ENCODE results near the gene CENPQ. TPM values are rescaled to one million over a fixed set of nuclear protein-coding genes. Genes with fewer than 3 reads are reported as not detected.

CENPQ gene
- total and polyA plus RNA-seq, 2 of the 13 experiments (the other 11 are each of a cell fraction or from before 2014, with no cell fraction given) = 9.1 to 20.1 TPM

DNA sequence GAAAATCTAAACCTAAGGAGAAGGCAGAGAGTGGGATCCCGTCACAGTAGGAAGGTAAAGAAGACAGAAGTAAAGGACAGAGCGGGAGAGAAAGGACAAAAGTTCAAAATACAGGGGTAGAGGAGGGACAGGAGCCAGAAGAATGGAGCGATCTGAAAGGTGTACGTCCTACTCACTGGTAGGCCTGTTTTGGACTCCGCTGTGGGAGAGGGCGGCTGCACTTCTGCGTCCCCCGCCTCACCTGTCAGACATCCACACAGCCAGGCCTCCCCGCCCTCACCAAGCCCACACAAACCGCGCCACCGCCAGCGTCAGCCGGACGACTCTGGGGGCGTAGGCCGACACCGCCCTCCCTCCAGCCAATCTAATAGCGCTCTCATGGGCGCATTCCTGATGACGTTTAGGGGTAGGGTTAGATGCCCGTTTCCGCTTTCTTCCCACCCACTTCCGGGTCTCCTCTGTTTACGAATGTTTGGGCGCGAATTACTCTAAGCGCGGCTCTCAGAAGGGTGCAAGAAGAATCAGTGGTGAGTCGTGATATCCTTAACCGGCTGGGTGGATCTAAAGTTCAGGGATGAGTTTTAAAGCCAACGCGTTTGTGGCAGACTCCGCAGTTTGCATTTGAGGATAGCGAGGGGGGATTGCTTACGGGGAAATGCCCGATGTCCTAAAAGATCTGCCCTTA lies at the start of gene CENPQ, which contains the start of gene MMUT (continued):
- TF ChIP-seq ZBTB26 (CRISPR knock-in tag; IDR thresholded peaks at IDR 0.05; ENCODE audit: borderline replicate concordance) (peak; percentile 44; the same call in 1 of the 2 replicates), TAF1 (CRISPR knock-in tag; IDR thresholded peaks at IDR 0.05) (peak; percentile 86), ZNF34 (CRISPR knock-in tag; IDR thresholded peaks at IDR 0.05; ENCODE audit: borderline replicate concordance) (peak; percentile 66; the same call in 1 of the 2 replicates), ETV5 (CRISPR knock-in tag; IDR thresholded peaks at IDR 0.05; ENCODE audit: borderline replicate concordance) (peak; percentile 67), MYNN (CRISPR knock-in tag; IDR thresholded peaks at IDR 0.05; ENCODE audit: low read depth) (no peak), GLMP (CRISPR knock-in tag; IDR thresholded peaks at IDR 0.05; ENCODE audit: borderline replicate concordance) (no peak), PRDM10 (CRISPR knock-in tag; IDR thresholded peaks at IDR 0.05; ENCODE audit: low read depth) (0 out of 2 replicates have a peak, but pooled peaks have one; percentile 66), NFRKB (IDR thresholded peaks at IDR 0.05) (0 out of 2 replicates have a peak, but pooled peaks have one; percentile 3), ZNF484 (CRISPR knock-in tag; IDR thresholded peaks at IDR 0.05; ENCODE audit: borderline replicate concordance, low read depth) (no peak)
- TF ChIP-seq, protein P1, sequence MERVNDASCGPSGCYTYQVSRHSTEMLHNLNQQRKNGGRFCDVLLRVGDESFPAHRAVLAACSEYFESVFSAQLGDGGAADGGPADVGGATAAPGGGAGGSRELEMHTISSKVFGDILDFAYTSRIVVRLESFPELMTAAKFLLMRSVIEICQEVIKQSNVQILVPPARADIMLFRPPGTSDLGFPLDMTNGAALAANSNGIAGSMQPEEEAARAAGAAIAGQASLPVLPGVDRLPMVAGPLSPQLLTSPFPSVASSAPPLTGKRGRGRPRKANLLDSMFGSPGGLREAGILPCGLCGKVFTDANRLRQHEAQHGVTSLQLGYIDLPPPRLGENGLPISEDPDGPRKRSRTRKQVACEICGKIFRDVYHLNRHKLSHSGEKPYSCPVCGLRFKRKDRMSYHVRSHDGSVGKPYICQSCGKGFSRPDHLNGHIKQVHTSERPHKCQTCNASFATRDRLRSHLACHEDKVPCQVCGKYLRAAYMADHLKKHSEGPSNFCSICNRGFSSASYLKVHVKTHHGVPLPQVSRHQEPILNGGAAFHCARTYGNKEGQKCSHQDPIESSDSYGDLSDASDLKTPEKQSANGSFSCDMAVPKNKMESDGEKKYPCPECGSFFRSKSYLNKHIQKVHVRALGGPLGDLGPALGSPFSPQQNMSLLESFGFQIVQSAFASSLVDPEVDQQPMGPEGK (CRISPR knock-in tag; IDR thresholded peaks at IDR 0.05) = peak; percentile 91
- TF ChIP-seq, protein P2, sequence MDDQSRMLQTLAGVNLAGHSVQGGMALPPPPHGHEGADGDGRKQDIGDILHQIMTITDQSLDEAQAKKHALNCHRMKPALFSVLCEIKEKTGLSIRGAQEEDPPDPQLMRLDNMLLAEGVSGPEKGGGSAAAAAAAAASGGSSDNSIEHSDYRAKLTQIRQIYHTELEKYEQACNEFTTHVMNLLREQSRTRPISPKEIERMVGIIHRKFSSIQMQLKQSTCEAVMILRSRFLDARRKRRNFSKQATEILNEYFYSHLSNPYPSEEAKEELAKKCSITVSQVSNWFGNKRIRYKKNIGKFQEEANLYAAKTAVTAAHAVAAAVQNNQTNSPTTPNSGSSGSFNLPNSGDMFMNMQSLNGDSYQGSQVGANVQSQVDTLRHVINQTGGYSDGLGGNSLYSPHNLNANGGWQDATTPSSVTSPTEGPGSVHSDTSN (CRISPR knock-in tag; IDR thresholded peaks at IDR 0.05; ENCODE audit: borderline replicate concordance) = no peak
- TF ChIP-seq, protein P3, sequence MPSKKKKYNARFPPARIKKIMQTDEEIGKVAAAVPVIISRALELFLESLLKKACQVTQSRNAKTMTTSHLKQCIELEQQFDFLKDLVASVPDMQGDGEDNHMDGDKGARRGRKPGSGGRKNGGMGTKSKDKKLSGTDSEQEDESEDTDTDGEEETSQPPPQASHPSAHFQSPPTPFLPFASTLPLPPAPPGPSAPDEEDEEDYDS (CRISPR knock-in tag; IDR thresholded peaks at IDR 0.05) = peak; percentile 86
- TF ChIP-seq, protein P4, sequence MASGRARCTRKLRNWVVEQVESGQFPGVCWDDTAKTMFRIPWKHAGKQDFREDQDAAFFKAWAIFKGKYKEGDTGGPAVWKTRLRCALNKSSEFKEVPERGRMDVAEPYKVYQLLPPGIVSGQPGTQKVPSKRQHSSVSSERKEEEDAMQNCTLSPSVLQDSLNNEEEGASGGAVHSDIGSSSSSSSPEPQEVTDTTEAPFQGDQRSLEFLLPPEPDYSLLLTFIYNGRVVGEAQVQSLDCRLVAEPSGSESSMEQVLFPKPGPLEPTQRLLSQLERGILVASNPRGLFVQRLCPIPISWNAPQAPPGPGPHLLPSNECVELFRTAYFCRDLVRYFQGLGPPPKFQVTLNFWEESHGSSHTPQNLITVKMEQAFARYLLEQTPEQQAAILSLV (CRISPR knock-in tag; IDR thresholded peaks at IDR 0.05; ENCODE audit: borderline replicate concordance) = peak; percentile 94; the same call in 1 of the 2 replicates
- TF ChIP-seq, protein P5, sequence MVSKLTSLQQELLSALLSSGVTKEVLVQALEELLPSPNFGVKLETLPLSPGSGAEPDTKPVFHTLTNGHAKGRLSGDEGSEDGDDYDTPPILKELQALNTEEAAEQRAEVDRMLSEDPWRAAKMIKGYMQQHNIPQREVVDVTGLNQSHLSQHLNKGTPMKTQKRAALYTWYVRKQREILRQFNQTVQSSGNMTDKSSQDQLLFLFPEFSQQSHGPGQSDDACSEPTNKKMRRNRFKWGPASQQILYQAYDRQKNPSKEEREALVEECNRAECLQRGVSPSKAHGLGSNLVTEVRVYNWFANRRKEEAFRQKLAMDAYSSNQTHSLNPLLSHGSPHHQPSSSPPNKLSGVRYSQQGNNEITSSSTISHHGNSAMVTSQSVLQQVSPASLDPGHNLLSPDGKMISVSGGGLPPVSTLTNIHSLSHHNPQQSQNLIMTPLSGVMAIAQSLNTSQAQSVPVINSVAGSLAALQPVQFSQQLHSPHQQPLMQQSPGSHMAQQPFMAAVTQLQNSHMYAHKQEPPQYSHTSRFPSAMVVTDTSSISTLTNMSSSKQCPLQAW (CRISPR knock-in tag; IDR thresholded peaks at IDR 0.05) = peak; percentile 89
